H1 (cell line): ENCODE measurements around the gene SCYL3. TPM values are rescaled to one million over a fixed set of nuclear protein-coding genes. Genes with fewer than 3 reads are reported as not detected.

Experiments
- CTCF ChIA-PET: fragments of 300-600 bp; sonication (Branson Sonifier 250); formaldehyde crosslinking; loops from one replicate; lab custom pipeline; 2021; ENCODE audit not compliant: partially characterized antibody; lab: Charles Lee
- POLR2A ChIA-PET: fragments of 300-600 bp; sonication (Branson Sonifier 250); formaldehyde crosslinking; loops from one replicate; lab custom pipeline; 2021; ENCODE audit warnings: inconsistent platforms; ENCODE audit not compliant: partially characterized antibody; lab: Charles Lee
- DNase-seq, 2 experiments: peaks; one replicate each; pipeline versions ENCODE4 v3.0.0 to v3.0.0-alpha.2; 2010 to 2022; ENCODE audit warnings: low spot score in 2 of 2, low read depth in 1 of 2, mixed read lengths in 1 of 2
- FAIRE-seq: peaks from 2 replicates; lab custom pipeline; 2011; peaks lifted over from hg19 to GRCh38; lab: Jason Lieb, UNC
- H2AFZ ChIP-seq: 2 replicates; pipeline ENCODE4 v1.8.1; 2012; ENCODE audit warnings: low read length, inconsistent platforms
- H2AK5ac ChIP-seq: 2 replicates; pipeline ENCODE4 v1.6.1; 2013; ENCODE audit warnings: low read depth, low read length
- H2BK120ac ChIP-seq: replicated peaks from 2 replicates; pipeline ENCODE3; 2013; ENCODE audit warnings: low read depth, low read length, inconsistent platforms
- H2BK12ac ChIP-seq: 2 replicates; pipeline ENCODE4 v1.6.1; 2013; ENCODE audit warnings: low read depth, low read length
- H2BK15ac ChIP-seq: 2 replicates; pipeline ENCODE4 v1.6.1; 2013; ENCODE audit warnings: low read length
- H2BK20ac ChIP-seq: 2 replicates; pipeline ENCODE4 v1.6.1; 2013; ENCODE audit warnings: low read length
- H2BK5ac ChIP-seq: 2 replicates; pipeline ENCODE4 v1.6.1; 2013; ENCODE audit warnings: low read depth, low read length
- H3K14ac ChIP-seq: 2 replicates; pipeline ENCODE4 v1.6.1; 2013; ENCODE audit warnings: inconsistent platforms; ENCODE audit not compliant: insufficient read length
- H3K18ac ChIP-seq: 2 replicates; pipeline ENCODE4 v1.6.1; 2013; ENCODE audit warnings: low read length; ENCODE audit errors: extremely low read depth
- H3K23ac ChIP-seq: 2 replicates; pipeline ENCODE4 v1.6.1; 2013; ENCODE audit warnings: inconsistent platforms; ENCODE audit not compliant: insufficient read length
- H3K23me2 ChIP-seq: 2 replicates; pipeline ENCODE4 v1.6.1; 2013; ENCODE audit warnings: low read depth, low read length
- H3K27ac ChIP-seq: 2 replicates; pipeline ENCODE4 v1.6.1; 2011; ENCODE audit warnings: low read depth, low read length, inconsistent platforms
- H3K27me3 ChIP-seq, 4 experiments: replicated peaks in 1 of 4; 1 replicate in 1 of 4; 2 replicates in 3 of 4; pipeline versions ENCODE4 v1.6.1 to v1.8.1; 2011 to 2013; ENCODE audit warnings: low read length in 3 of 4, mild to moderate bottlenecking in 3 of 4, inconsistent platforms in 2 of 4, mixed read lengths in 2 of 4, moderate library complexity in 1 of 4; ENCODE audit not compliant: control insufficient read depth in 3 of 4, insufficient read depth in 3 of 4; ENCODE audit errors: extremely low read depth in 1 of 4
- H3K36me3 ChIP-seq, 4 experiments: 2 replicates each; pipeline versions ENCODE4 v1.6.1 to v1.8.1; 2011 to 2013; ENCODE audit warnings: mild to moderate bottlenecking in 4 of 4, low read length in 3 of 4, moderate library complexity in 2 of 4, control low read depth in 1 of 4, inconsistent platforms in 1 of 4; ENCODE audit not compliant: insufficient read depth in 4 of 4, control insufficient read depth in 2 of 4
- H3K4ac ChIP-seq: replicated peaks from 2 replicates; pipeline ENCODE3; 2013; ENCODE audit warnings: low read length, low read depth, mixed read lengths, inconsistent platforms; ENCODE audit not compliant: insufficient read length
- H3K4me1 ChIP-seq, 4 experiments: replicated peaks in 1 of 4; 1 replicate in 1 of 4; 2 replicates in 3 of 4; pipeline versions ENCODE4 v1.6.1 to v1.8.1; 2011 to 2013; ENCODE audit warnings: low read length in 3 of 4, inconsistent platforms in 2 of 4, mixed read lengths in 1 of 4; ENCODE audit not compliant: insufficient read depth in 4 of 4, control insufficient read depth in 3 of 4
- H3K4me2 ChIP-seq, 2 experiments: 2 replicates each; pipeline versions ENCODE4 v1.6.1 to v1.8.1; 2011 to 2013; ENCODE audit warnings: low read depth in 2 of 2, low read length in 2 of 2, control low read depth in 1 of 2, inconsistent platforms in 1 of 2, mild to moderate bottlenecking in 1 of 2; ENCODE audit not compliant: insufficient read depth in 1 of 2
- H3K4me3 ChIP-seq, 4 experiments: fragments of 200-600, 300-600 bp in 1 of 4; sonication (generic), shearing (Covaris generic), sonication (Bioruptor Twin) in 1 of 4; 2 replicates each; pipeline versions ENCODE4 v1.5.1 to v1.8.1; 2011 to 2016; ENCODE audit warnings: low read length in 4 of 4, low read depth in 3 of 4, control low read depth in 2 of 4, inconsistent platforms in 2 of 4, mild to moderate bottlenecking in 2 of 4, mixed read lengths in 1 of 4, moderate library complexity in 1 of 4; ENCODE audit not compliant: insufficient read depth in 2 of 4; ENCODE audit errors: extremely low read depth in 1 of 4
- H3K56ac ChIP-seq: replicated peaks from 2 replicates; pipeline ENCODE3; 2013; ENCODE audit warnings: low read depth, mild to moderate bottlenecking, mixed read lengths, low read length, inconsistent platforms; ENCODE audit not compliant: insufficient read length
- H3K79me1 ChIP-seq: 2 replicates; pipeline ENCODE4 v1.6.1; 2013; ENCODE audit warnings: low read depth, low read length, control low read depth
- H3K79me2 ChIP-seq, 2 experiments: 2 replicates each; pipeline versions ENCODE4 v1.6.1 to v1.8.1; 2012 to 2013; ENCODE audit warnings: low read length in 2 of 2, mild to moderate bottlenecking in 2 of 2, inconsistent platforms in 1 of 2; ENCODE audit not compliant: insufficient read depth in 2 of 2, control insufficient read depth in 1 of 2
- H3K9ac ChIP-seq, 4 experiments: replicated peaks in 1 of 4; 1 replicate in 1 of 4; 2 replicates in 3 of 4; pipeline versions ENCODE4 v1.6.1 to v1.8.1; 2011 to 2013; ENCODE audit warnings: low read depth in 3 of 4, low read length in 3 of 4, control low read depth in 2 of 4, mild to moderate bottlenecking in 2 of 4, moderate library complexity in 2 of 4, inconsistent platforms in 1 of 4; ENCODE audit errors: extremely low read depth in 1 of 4
- H3K9me3 ChIP-seq, 2 experiments: 2 replicates each; pipeline versions ENCODE4 v1.6.1 to v1.8.1; 2012 to 2013; ENCODE audit warnings: mild to moderate bottlenecking in 2 of 2, moderate library complexity in 2 of 2, control low read depth in 1 of 2, inconsistent platforms in 1 of 2, low read depth in 1 of 2, low read length in 1 of 2, mixed read lengths in 1 of 2; ENCODE audit not compliant: insufficient read depth in 2 of 2
- H4K20me1 ChIP-seq, 2 experiments: replicated peaks in 1 of 2; 2 replicates each; pipeline versions ENCODE3 to v1.8.1; 2011 to 2013; ENCODE audit warnings: inconsistent platforms in 2 of 2, low read length in 2 of 2, mild to moderate bottlenecking in 1 of 2; ENCODE audit not compliant: insufficient read depth in 2 of 2, control insufficient read depth in 1 of 2
- H4K5ac ChIP-seq: 2 replicates; pipeline ENCODE4 v1.6.1; 2013; ENCODE audit warnings: low read length, low read depth, mixed read lengths, inconsistent platforms; ENCODE audit not compliant: insufficient read length
- H4K8ac ChIP-seq: 2 replicates; pipeline ENCODE4 v1.8.0; 2013; ENCODE audit warnings: mild to moderate bottlenecking, moderate library complexity, low read length, inconsistent platforms; ENCODE audit not compliant: insufficient read depth; ENCODE audit errors: extremely low read depth
- H4K91ac ChIP-seq: replicated peaks from 2 replicates; pipeline ENCODE3; 2013; ENCODE audit warnings: low read length, mixed read lengths, inconsistent platforms; ENCODE audit not compliant: insufficient read length
- GTF2F1 ChIP-seq: IDR thresholded peaks from 2 replicates; pipeline ENCODE4 v1.6.1; 2012; ENCODE audit warnings: low read depth, low read length, improper control_type of control experiment, borderline replicate concordance
- PHF8 ChIP-seq: fragments of 200-600 bp; sonication (generic); conservative IDR thresholded peaks from 2 replicates; pipeline ENCODE4 v1.7.1; 2012; ENCODE audit warnings: low read depth, mild to moderate bottlenecking, inconsistent platforms, low read length, moderate library complexity
- SAP30 ChIP-seq: fragments of 300-600 bp; sonication (generic); IDR thresholded peaks from 2 replicates; pipeline ENCODE4 v1.7.1; 2012; ENCODE audit warnings: low read length, moderate library complexity, mild to moderate bottlenecking, inconsistent platforms; ENCODE audit not compliant: insufficient read depth, insufficient replicate concordance
- WGBS, 2 experiments: shearing (Covaris generic) in 1 of 2; methylation state at CpG; one replicate each; pipeline versions ENCODE4 v1.1.6 to v1.1.7; 2013 to 2015; ENCODE audit warnings: low lambda C conversion rate in 2 of 2, mixed read lengths in 2 of 2, inconsistent platforms in 1 of 2, low coverage in 1 of 2, missing lambda C conversion rate in 1 of 2; ENCODE audit not compliant: insufficient replicate concordance in 2 of 2, insufficient coverage in 1 of 2, insufficient read length in 1 of 2; ENCODE audit errors: extremely low coverage in 1 of 2, missing lambda C conversion rate in 1 of 2; 5-methylcytosine and 5-hydroxymethylcytosine counted together
- polyA plus RNA-seq, 7 experiments: library from polyadenylated mRNA; depleted of rRNA in 3 of 7; stranded (reverse) in 5 of 7; unstranded in 2 of 7; fragments of >200 nt in 5 of 7; fragments of 200-250 nt in 2 of 7; gene quantifications; 1 replicate in 5 of 7; 2 replicates in 1 of 7; 4 replicates in 1 of 7; pipeline versions ENCODE4 v1.2.1 to v1.2.3, GENCODE V29; 2011 to 2013; ENCODE audit warnings: missing spikeins in 2 of 7, mixed read lengths in 2 of 7
- total RNA-seq: library from RNA; stranded (reverse); fragmentation: NEBNext Ultra II Directional; extraction: Animal tissue kit (Norgen Biotek cat#: 25700); gene quantifications from 2 replicates; pipeline ENCODE4 v1.2.1, GENCODE V29; 2021

Gene SCYL3
- total and polyA plus RNA-seq, 2 of the 8 experiments (the other 6 are each of a cell fraction or from before 2014, with no cell fraction given) = 2.7 to 5.3 TPM

DNA sequence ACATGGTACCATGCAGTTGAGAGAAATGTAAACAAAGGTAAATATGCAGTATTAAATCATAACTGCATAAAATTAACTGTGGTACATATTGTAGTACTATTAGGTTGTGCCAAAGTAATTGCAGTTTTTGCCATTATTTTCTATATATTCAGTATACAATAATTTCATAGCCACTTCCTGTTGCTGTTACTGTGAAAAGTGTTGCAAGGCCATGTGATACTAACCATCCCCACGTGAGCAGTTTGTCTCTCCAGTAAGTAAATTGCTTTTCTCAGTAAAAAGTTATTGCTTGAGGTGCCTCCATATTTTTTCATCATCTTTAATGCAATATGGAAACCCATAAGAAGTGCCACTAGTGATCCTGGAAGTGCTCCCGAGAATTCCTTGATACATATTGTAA is 79.4 kb downstream of the SCYL3 start:
- Histone ChIP-seq H3K79me2 (no peaks in the 10 kb centered on the region), H3K4me3 (no peak overlapping the region), H2BK20ac (no peak overlapping the region), H2AK5ac (no peak overlapping the region), H3K56ac (no peak overlapping the region), H3K4me1 (no peaks in the 10 kb centered on the region), H3K79me1 (no peaks in the 10 kb centered on the region; the same call in 1 of the 2 replicates), H2BK5ac (no peak overlapping the region), H3K23ac (no peak overlapping the region), H2BK120ac (no peak overlapping the region), H3K9ac (no peak overlapping the region), H2BK12ac (no peak overlapping the region), H3K9me3 (no peaks in the 10 kb centered on the region), H3K23me2 (no peaks in the 10 kb centered on the region), H2BK15ac (no peak overlapping the region), H4K20me1 (peaks cover 0 to 3% of the 10 kb centered on the region in 2 experiments), H4K91ac (no peak overlapping the region), H3K4ac (no peak overlapping the region), H4K5ac (no peak overlapping the region), H3K36me3 (peaks cover 2 to 36% (median 17%) of the 10 kb centered on the region in 4 experiments; a peak in 5 of 8 replicates), H3K27me3 (no peaks in the 10 kb centered on the region), H2AFZ (no peak overlapping the region), H3K18ac (no peak overlapping the region), H3K4me2 (no peak overlapping the region), H3K27ac (no peak overlapping the region), H4K8ac (no peak overlapping the region), H3K14ac (no peak overlapping the region)
- ChIA-PET POLR2A (no interaction called here), CTCF (no interaction called here)
- no peak for TF ChIP-seq GTF2F1
- no peak for TF ChIP-seq SAP30
- TF ChIP-seq PHF8 = no peak
- FAIRE-seq (no peak), DNase-seq (no peak)
- WGBS, 2 experiments = 66% methylated on average over 2 of the region's 2 CpGs; no CpG with 5 or more reads in 1 of the 2 experiments
